ENCODE data around the gene DACT2. TPM values are rescaled to one million over a fixed set of nuclear protein-coding genes. Genes with fewer than 3 reads are reported as not detected.
"Not testable (repeated sequence)": the region's sequence is repeated elsewhere in the genome, so short reads cannot be mapped to it uniquely, and the experiment has no call there.

Gene DACT2
- total RNA-seq, 1 donor from 2014 or later = 2.3 TPM

GRCh38 chr6:168267779-168268178 lies 51.8 kb downstream of the DACT2 start:
- H3K27me3 Mint-ChIP-seq (ENCODE audit: insufficient read depth); intact Hi-C loops (cut with micrococcal nuclease); H3K9me3 Mint-ChIP-seq: not testable (repeated sequence)

GRCh38 chr6:168265827-168266815 lies 53.5 kb downstream of the DACT2 start:
- peaks cover 4% of the 10 kb centered on the region for H3K4me1 Mint-ChIP-seq (ENCODE audit: low read depth)
- H3K9me3 Mint-ChIP-seq = no peaks in the 10 kb centered on the region
- no peaks in the 10 kb centered on the region for H3K36me3 Mint-ChIP-seq (ENCODE audit: low read depth)
- H3K4me3 Mint-ChIP-seq = no peak overlapping the region
- H3K27me3 Mint-ChIP-seq (ENCODE audit: insufficient read depth) = no peaks in the 10 kb centered on the region
- no peak for DNase-seq (ENCODE audit: low spot score)
- peak overlapping the region; percentile 27 for H3K27ac Mint-ChIP-seq
- intact Hi-C loops (cut with micrococcal nuclease) = no loop called here

More at GRCh38 chr6:168267779-168268178, 51.8 kb downstream of the DACT2 start:
- H3K4me3 Mint-ChIP-seq; DNase-seq (ENCODE audit: low spot score); H3K36me3 Mint-ChIP-seq (ENCODE audit: low read depth); H3K4me1 Mint-ChIP-seq (ENCODE audit: low read depth); H3K27ac Mint-ChIP-seq: not testable (repeated sequence)

GRCh38 chr6:168265394-168265793 lies 54.2 kb downstream of the DACT2 start:
- intact Hi-C loops (cut with micrococcal nuclease) = no loop called here
- Mint-ChIP-seq H3K4me3 (no peak overlapping the region), H3K27me3 (ENCODE audit: insufficient read depth) (no peaks in the 10 kb centered on the region), H3K36me3 (ENCODE audit: low read depth) (no peaks in the 10 kb centered on the region), H3K4me1 (ENCODE audit: low read depth) (peaks cover 4% of the 10 kb centered on the region), H3K9me3 (no peaks in the 10 kb centered on the region), H3K27ac (no peak overlapping the region)
- DNase-seq (ENCODE audit: low spot score) = no peak

GRCh38 chr6:168264593-168265335 lies 54.8 kb downstream of the DACT2 start:
- intact Hi-C loops (cut with micrococcal nuclease) = no loop called here
- DNase-seq (ENCODE audit: low spot score) = no peak
- no peak overlapping the region for H3K27ac Mint-ChIP-seq
- no peaks in the 10 kb centered on the region for H3K36me3 Mint-ChIP-seq (ENCODE audit: low read depth)
- no peak overlapping the region for H3K4me3 Mint-ChIP-seq
- H3K27me3 Mint-ChIP-seq (ENCODE audit: insufficient read depth) = no peaks in the 10 kb centered on the region
- H3K4me1 Mint-ChIP-seq (ENCODE audit: low read depth) = peaks cover 4% of the 10 kb centered on the region
- no peaks in the 10 kb centered on the region for H3K9me3 Mint-ChIP-seq

- DNase-seq (ENCODE audit: low spot score) = no peak
- Mint-ChIP-seq H3K27me3 (ENCODE audit: insufficient read depth) (no peaks in the 10 kb centered on the region), H3K4me1 (ENCODE audit: low read depth) (no peaks in the 10 kb centered on the region), H3K9me3 (no peaks in the 10 kb centered on the region), H3K27ac (no peak overlapping the region), H3K4me3 (no peak overlapping the region), H3K36me3 (ENCODE audit: low read depth) (no peaks in the 10 kb centered on the region)
- intact Hi-C loops (cut with micrococcal nuclease) = no loop called here
Observed at GRCh38 chr6:168263351-168263905, 56.1 kb downstream of the DACT2 start.

- no peaks in the 10 kb centered on the region for H3K27me3 Mint-ChIP-seq (ENCODE audit: insufficient read depth)
- no peak overlapping the region for H3K27ac Mint-ChIP-seq
- intact Hi-C loops (cut with micrococcal nuclease) = no loop called here
- no peak overlapping the region for H3K4me3 Mint-ChIP-seq
- no peaks in the 10 kb centered on the region for H3K9me3 Mint-ChIP-seq
- H3K4me1 Mint-ChIP-seq (ENCODE audit: low read depth) = no peaks in the 10 kb centered on the region
- no peak for DNase-seq (ENCODE audit: low spot score)
- H3K36me3 Mint-ChIP-seq (ENCODE audit: low read depth) = no peaks in the 10 kb centered on the region
Observed at GRCh38 chr6:168261234-168261633, 58.3 kb downstream of the DACT2 start.

- no peaks in the 10 kb centered on the region for H3K36me3 Mint-ChIP-seq (ENCODE audit: low read depth)
- intact Hi-C loops (cut with micrococcal nuclease) = no loop called here
- H3K4me1 Mint-ChIP-seq (ENCODE audit: low read depth) = no peaks in the 10 kb centered on the region
- H3K9me3 Mint-ChIP-seq = peaks cover 4% of the 10 kb centered on the region
- no peak overlapping the region for H3K27ac Mint-ChIP-seq
- no peak for DNase-seq (ENCODE audit: low spot score)
- H3K4me3 Mint-ChIP-seq = no peak overlapping the region
- no peaks in the 10 kb centered on the region for H3K27me3 Mint-ChIP-seq (ENCODE audit: insufficient read depth)
Observed at GRCh38 chr6:168260420-168260987, 59.1 kb downstream of the DACT2 start.

- H3K27ac Mint-ChIP-seq = no peak overlapping the region
- no peaks in the 10 kb centered on the region for H3K36me3 Mint-ChIP-seq (ENCODE audit: low read depth)
- no peak overlapping the region for H3K4me3 Mint-ChIP-seq
- no peaks in the 10 kb centered on the region for H3K4me1 Mint-ChIP-seq (ENCODE audit: low read depth)
- peaks cover 11% of the 10 kb centered on the region for H3K9me3 Mint-ChIP-seq
- H3K27me3 Mint-ChIP-seq (ENCODE audit: insufficient read depth) = no peaks in the 10 kb centered on the region
- intact Hi-C loops (cut with micrococcal nuclease) = no loop called here
- DNase-seq (ENCODE audit: low spot score) = no peak
Observed at GRCh38 chr6:168258795-168259194, 60.8 kb downstream of the DACT2 start.

- Mint-ChIP-seq H3K36me3 (ENCODE audit: low read depth) (no peaks in the 10 kb centered on the region), H3K4me3 (no peak overlapping the region), H3K27me3 (ENCODE audit: insufficient read depth) (no peaks in the 10 kb centered on the region), H3K9me3 (peaks cover 11% of the 10 kb centered on the region), H3K4me1 (ENCODE audit: low read depth) (no peaks in the 10 kb centered on the region), H3K27ac (no peak overlapping the region)
- DNase-seq (ENCODE audit: low spot score) = no peak
- intact Hi-C loops (cut with micrococcal nuclease) = no loop called here
Observed at GRCh38 chr6:168256940-168257339, 62.6 kb downstream of the DACT2 start.

Other genes starting within 250 kb of the DACT2 start
- gene FRMD1, start 240.6 kb downstream of the DACT2 start, total RNA-seq = not detected in 2 replicates
- not detected in 2 replicates for gene SMOC2, start 121.4 kb upstream of the DACT2 start, total RNA-seq